ENCODE results near the gene FKBP5.

GRCh38 chr6:35562060-35562459 lies 126.7 kb downstream of the FKBP5 start:
- TF ChIP-seq CTCF (conservative IDR thresholded peaks at IDR 0.05 in 1 of 2, IDR thresholded peaks at IDR 0.05 in 1 of 2; ENCODE audit: low read depth in 1 of 2, low read length in 2 of 2), result no peak
- no peak for TF ChIP-seq EZH2 (IDR thresholded peaks at IDR 0.05; ENCODE audit: low read length, missing control alignments)

Data from fibroblast of lung (primary cell).